Rectal smooth muscle tissue (tissue), 1 donor: ENCODE data around the gene SPA17.

Experiments used
- H3K27ac ChIP-seq: one replicate; pipeline ENCODE4 v1.7.0; 2013; ENCODE audit warnings: low read depth, low read length, inconsistent platforms
- H3K27me3 ChIP-seq: one replicate; pipeline ENCODE4 v1.7.0; 2013; ENCODE audit warnings: low read length; ENCODE audit not compliant: control insufficient read depth, insufficient read depth
- H3K36me3 ChIP-seq: one replicate; pipeline ENCODE4 v1.7.0; 2013; ENCODE audit warnings: low read length; ENCODE audit not compliant: control insufficient read depth, insufficient read depth
- H3K4me1 ChIP-seq: one replicate; pipeline ENCODE4 v1.7.0; 2013; ENCODE audit warnings: low read length; ENCODE audit not compliant: control insufficient read depth, insufficient read depth
- H3K4me3 ChIP-seq: one replicate; pipeline ENCODE4 v1.7.0; 2013; ENCODE audit warnings: low read length
- H3K9ac ChIP-seq: one replicate; pipeline ENCODE4 v1.7.0; 2013; ENCODE audit warnings: low read length

Gene SPA17

DNA sequence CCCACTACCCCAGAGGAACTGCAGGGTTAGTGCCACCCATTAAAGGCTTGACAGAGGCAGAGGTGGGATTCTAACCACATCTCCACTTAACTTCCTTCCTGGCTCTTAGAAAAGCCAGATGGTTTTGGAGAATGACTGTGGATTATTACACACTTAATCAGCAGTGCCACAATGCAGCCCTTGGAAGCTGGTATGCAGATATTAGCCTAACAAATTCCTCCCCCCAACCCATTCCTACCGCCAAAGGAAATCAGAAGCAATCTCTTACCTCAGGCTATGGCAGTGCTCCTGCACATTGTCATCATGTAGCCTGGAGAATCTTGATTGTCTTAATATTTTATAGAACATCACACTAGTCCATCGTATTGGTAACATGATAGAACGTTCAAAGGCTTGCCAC is 42.9 kb downstream of the SPA17 start:
- no peak overlapping the region for H3K4me3 ChIP-seq
- no peak overlapping the region for H3K27ac ChIP-seq
- H3K27me3 ChIP-seq: peaks cover 13% of the 10 kb centered on the region
- no peaks in the 10 kb centered on the region for H3K4me1 ChIP-seq
- H3K9ac ChIP-seq: no peak overlapping the region
- no peaks in the 10 kb centered on the region for H3K36me3 ChIP-seq

DNA sequence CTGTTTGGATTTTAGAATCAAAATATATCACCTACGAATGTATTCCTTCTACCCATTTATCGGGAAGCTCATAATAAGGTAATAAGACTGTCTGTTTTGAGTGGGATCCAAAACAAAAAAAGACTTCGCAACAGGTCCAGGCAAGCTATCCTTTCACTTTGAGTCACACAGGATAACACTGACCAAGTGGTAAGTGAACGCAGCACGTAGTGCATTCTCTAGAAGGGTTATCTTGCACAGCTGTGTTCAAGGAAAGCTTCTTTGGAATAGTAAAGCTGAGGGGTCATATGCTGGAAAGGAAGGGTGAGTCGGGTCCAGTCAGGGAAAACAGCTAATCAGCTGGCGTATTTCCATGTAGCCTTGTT is 43.7 kb downstream of the SPA17 start:
- Histone ChIP-seq H3K27me3 (peaks cover 13% of the 10 kb centered on the region), H3K9ac (no peak overlapping the region), H3K4me1 (no peaks in the 10 kb centered on the region), H3K36me3 (no peaks in the 10 kb centered on the region), H3K4me3 (peak overlapping the region; percentile 57), H3K27ac (no peak overlapping the region)

DNA sequence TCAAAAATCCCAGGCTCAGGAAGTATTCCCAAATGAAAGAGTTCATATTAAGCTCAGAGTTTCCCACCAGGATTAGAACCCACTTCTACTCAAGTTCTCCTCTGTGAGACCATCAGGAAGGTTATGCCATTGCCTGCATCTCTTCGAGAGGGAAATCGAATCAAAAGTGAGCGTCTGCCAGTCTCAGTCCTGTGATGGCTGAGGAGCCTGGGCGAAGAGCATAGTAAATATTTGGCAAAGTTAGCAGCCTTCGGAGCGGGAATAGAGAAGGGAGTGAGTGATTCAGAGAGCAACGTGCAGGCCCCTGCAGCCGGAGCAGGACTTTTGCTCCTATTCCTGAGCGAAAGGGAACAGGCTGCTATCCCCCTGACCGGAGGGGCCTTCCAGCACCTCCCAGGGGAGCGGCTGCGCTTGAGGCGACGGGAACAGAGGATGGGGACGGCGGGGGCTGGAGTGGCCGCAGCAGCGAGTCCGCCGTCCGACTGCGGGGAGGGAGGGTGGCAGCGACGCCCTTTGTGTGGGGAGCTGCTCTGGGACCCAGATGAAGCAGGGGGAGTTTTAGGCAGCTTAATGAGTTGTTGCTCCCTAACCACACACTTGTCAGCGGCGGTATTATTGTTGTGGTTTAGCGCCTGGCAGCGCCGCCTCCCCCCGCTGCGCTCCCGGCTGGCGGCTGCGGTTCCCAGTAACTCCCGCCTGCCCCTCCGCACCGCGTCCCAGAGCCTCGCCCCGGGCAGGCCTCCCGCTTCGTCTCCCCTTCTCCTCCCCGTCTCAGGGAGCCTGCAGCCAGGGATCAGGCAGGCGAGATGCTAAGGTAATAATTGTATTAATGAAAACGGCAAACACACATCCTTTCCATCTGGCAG is 44.3 kb downstream of the SPA17 start:
- H3K27ac ChIP-seq: no peak overlapping the region
- H3K4me3 ChIP-seq: peak overlapping the region; percentile 57
- no peak overlapping the region for H3K9ac ChIP-seq
- no peaks in the 10 kb centered on the region for H3K4me1 ChIP-seq
- H3K36me3 ChIP-seq: no peaks in the 10 kb centered on the region
- peaks cover 13% of the 10 kb centered on the region for H3K27me3 ChIP-seq

- Histone ChIP-seq H3K4me1 (no peaks in the 10 kb centered on the region), H3K27me3 (peaks cover 13% of the 10 kb centered on the region), H3K4me3 (peak overlapping the region; percentile 57), H3K36me3 (no peaks in the 10 kb centered on the region), H3K27ac (no peak overlapping the region), H3K9ac (no peak overlapping the region)
These were observed 45.1 kb downstream of the SPA17 start for GRCh38 chr11:124718801-124719200.

DNA sequence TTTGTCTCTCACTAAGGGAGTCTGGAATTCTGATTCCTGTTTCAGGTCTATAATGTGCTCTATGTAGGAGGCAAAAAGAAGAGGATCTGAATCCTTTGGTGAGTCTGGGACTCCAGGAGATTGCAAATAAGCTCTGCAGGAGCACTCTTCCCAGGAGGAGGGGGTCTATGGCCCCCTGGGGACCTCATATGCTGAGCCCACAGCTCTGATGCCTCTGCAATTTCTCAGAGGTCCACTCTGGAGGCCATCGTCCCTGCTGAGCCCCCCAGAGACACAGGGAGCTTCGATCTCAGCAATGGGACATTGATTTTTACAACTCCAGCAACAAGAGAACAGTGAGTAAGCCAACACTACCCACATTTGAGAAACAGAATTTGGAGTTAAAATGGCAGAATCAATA is 45.8 kb downstream of the SPA17 start:
- no peak overlapping the region for H3K4me3 ChIP-seq
- H3K27ac ChIP-seq: no peak overlapping the region
- H3K36me3 ChIP-seq: no peaks in the 10 kb centered on the region
- H3K4me1 ChIP-seq: no peaks in the 10 kb centered on the region
- H3K9ac ChIP-seq: no peak overlapping the region
- peaks cover 13% of the 10 kb centered on the region for H3K27me3 ChIP-seq

DNA sequence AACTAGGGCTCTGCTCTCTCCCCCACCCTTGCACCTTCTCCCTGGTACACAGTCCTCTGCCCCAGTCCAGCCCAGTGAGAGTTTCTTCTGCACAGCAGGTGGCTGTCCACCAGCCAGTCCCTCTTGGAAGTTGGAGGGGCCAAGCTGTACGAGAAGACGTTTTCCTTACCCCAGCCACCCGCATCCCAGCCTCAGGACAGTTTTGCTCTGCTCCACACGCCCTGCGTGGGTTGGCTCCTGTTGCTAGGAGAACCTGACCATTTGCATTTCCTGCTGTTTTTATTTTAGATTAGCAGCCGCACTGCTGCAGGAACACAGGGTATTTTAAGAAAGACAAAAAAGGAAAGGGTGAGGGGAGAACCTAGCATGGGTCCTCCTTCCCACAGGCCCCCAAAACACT is 48.5 kb downstream of the SPA17 start:
- Histone ChIP-seq H3K4me1 (no peaks in the 10 kb centered on the region), H3K27me3 (peaks cover 13% of the 10 kb centered on the region), H3K9ac (no peak overlapping the region), H3K36me3 (no peaks in the 10 kb centered on the region), H3K4me3 (no peak overlapping the region), H3K27ac (no peak overlapping the region)

GRCh38 chr11:124724979-124725718 is 51.4 kb downstream of the SPA17 start:
- Histone ChIP-seq H3K27ac (no peak overlapping the region), H3K36me3 (no peaks in the 10 kb centered on the region), H3K4me1 (no peaks in the 10 kb centered on the region), H3K9ac (no peak overlapping the region), H3K27me3 (peaks cover 4% of the 10 kb centered on the region), H3K4me3 (no peak overlapping the region)

DNA sequence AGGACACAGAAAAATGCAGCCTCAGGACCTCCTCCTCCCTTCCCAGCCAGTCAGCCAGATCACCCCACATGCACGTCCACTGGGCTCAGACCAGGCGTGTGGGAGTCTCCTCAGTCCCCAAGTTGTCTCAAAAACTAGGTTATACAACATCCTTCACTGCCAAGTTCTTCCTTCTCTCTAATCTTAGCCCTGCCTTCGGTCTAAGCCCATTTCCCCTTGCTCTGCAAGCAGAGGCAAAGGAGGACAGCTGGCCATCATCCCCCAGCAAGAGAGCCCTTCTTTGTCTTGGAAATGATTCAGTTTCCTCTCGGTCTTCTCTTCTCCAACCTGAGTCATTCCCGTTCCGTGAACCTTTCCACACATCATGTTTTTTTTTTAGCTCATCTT is 52.0 kb downstream of the SPA17 start:
- H3K9ac ChIP-seq: no peak overlapping the region
- no peaks in the 10 kb centered on the region for H3K36me3 ChIP-seq
- no peak overlapping the region for H3K4me3 ChIP-seq
- no peak overlapping the region for H3K27ac ChIP-seq
- H3K27me3 ChIP-seq: peaks cover 4% of the 10 kb centered on the region
- H3K4me1 ChIP-seq: no peaks in the 10 kb centered on the region

DNA sequence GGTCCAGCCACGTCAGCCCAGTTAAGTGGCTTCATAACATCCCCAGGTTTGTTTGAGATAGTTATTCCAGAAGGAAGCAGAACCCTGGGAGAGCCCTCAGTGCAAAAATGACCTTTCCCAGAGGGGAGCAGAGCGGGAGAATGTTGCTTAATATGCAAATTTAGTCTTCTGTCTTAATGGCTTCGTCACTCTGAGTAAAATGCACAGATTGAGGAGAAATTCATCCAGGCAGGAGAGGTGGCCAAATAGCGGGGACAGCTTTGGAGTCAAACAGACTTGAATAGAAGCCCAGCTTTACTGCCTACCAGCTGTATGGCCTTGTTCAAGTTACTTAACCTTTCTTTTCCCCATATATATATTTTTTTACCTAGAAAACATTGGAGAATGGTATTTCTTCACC is 53.8 kb downstream of the SPA17 start:
- no peaks in the 10 kb centered on the region for H3K4me1 ChIP-seq
- no peak overlapping the region for H3K27ac ChIP-seq
- H3K9ac ChIP-seq: no peak overlapping the region
- H3K27me3 ChIP-seq: no peaks in the 10 kb centered on the region
- no peaks in the 10 kb centered on the region for H3K36me3 ChIP-seq
- H3K4me3 ChIP-seq: no peak overlapping the region

- Histone ChIP-seq H3K36me3 (no peaks in the 10 kb centered on the region), H3K27me3 (no peaks in the 10 kb centered on the region), H3K9ac (no peak overlapping the region), H3K27ac (no peak overlapping the region), H3K4me3 (no peak overlapping the region), H3K4me1 (no peaks in the 10 kb centered on the region)
These were observed 54.4 kb downstream of the SPA17 start for GRCh38 chr11:124728134-124728533.

GRCh38 chr11:124729571-124729970 is 55.9 kb downstream of the SPA17 start:
- H3K9ac ChIP-seq: no peak overlapping the region
- no peak overlapping the region for H3K27ac ChIP-seq
- no peak overlapping the region for H3K4me3 ChIP-seq
- no peaks in the 10 kb centered on the region for H3K36me3 ChIP-seq
- no peaks in the 10 kb centered on the region for H3K27me3 ChIP-seq
- H3K4me1 ChIP-seq: no peaks in the 10 kb centered on the region

GRCh38 chr11:124732230-124732629 is 58.5 kb downstream of the SPA17 start:
- Histone ChIP-seq H3K36me3 (no peaks in the 10 kb centered on the region), H3K27ac (no peak overlapping the region), H3K27me3 (no peaks in the 10 kb centered on the region), H3K9ac (no peak overlapping the region), H3K4me1 (no peaks in the 10 kb centered on the region), H3K4me3 (no peak overlapping the region)

DNA sequence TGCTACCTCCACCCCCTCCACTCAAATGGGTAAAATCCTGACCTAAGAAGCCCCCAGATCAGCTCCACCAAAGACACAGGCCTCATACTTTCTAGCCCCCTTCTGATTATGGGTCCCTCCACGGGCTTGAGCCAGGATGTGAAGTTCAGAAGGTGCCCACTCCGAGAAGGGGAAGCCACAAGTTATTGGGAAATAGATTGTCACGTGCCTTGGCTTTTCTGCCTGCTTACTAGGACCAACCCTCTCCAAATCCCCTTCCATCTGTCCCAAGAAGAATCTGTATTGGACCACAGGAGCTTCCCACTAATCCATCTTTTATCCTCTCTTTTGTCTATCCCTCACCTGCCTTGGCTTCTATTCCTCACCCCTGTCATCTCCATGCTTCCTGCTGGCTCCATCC is 63.0 kb downstream of the SPA17 start:
- Histone ChIP-seq H3K9ac (no peak overlapping the region), H3K36me3 (no peaks in the 10 kb centered on the region), H3K27ac (no peak overlapping the region)

More for the DNA sequence above, 63.0 kb downstream of the SPA17 start:
- peaks cover 10% of the 10 kb centered on the region for H3K27me3 ChIP-seq
- no peaks in the 10 kb centered on the region for H3K4me1 ChIP-seq
- no peak overlapping the region for H3K4me3 ChIP-seq
